ENCODE measurements around the gene GAREM1. TPM values are rescaled to one million over a fixed set of nuclear protein-coding genes. Genes with fewer than 3 reads are reported as not detected.
"Not testable (repeated sequence)": the region's sequence is repeated elsewhere in the genome, so short reads cannot be mapped to it uniquely, and the experiment has no call there.

Gene GAREM1
- total and polyA plus RNA-seq, 2 donors (not counting 1 experiment from before 2014, with no cell fraction given), result 0.92 to 1.5 TPM

GRCh38 chr18:32242395-32242794 lies 228.3 kb downstream of the GAREM1 start:
- Histone ChIP-seq H4K20me1 (ENCODE audit: control insufficient read depth, extremely low read depth, insufficient read depth, low read length) (no peaks in the 10 kb centered on the region), H3K36me3 (ENCODE audit: control insufficient read depth, insufficient read depth, low read length) (no peaks in the 10 kb centered on the region), H3K4me3 (replicated peaks in 1 of 4; ENCODE audit: control extremely low read depth in 1 of 4, insufficient read depth in 1 of 4, low read depth in 3 of 4, low read length in 4 of 4) (no peak overlapping the region), H3K4me2 (ENCODE audit: extremely low read depth, insufficient read depth, low read length) (no peak overlapping the region), H3K27me3 (ENCODE audit: control insufficient read depth, insufficient read depth, low read length) (no peaks in the 10 kb centered on the region), H3K9me3 (ENCODE audit: control insufficient read depth, insufficient read depth, low read depth, low read length) (no peaks in the 10 kb centered on the region), H3K27ac (ENCODE audit: insufficient read depth, low read length) (no peak overlapping the region), H3K9ac (ENCODE audit: insufficient read depth, low read length) (no peak overlapping the region), H3K79me2 (ENCODE audit: control insufficient read depth, insufficient read depth, low read length) (no peaks in the 10 kb centered on the region), H2AFZ (ENCODE audit: low read length) (no peak overlapping the region), H3K4me1 (ENCODE audit: control insufficient read depth, extremely low read depth, insufficient read depth, low read length) (no peaks in the 10 kb centered on the region)
- no peak for DNase-seq (ENCODE audit: low read depth in 2 of 2)
- no peak for TF ChIP-seq CTCF (conservative IDR thresholded peaks at IDR 0.05 in 1 of 2, IDR thresholded peaks at IDR 0.05 in 1 of 2; ENCODE audit: low read depth in 1 of 2, low read length in 2 of 2)
- no peak for TF ChIP-seq EZH2 (IDR thresholded peaks at IDR 0.05; ENCODE audit: low read length, missing control alignments)

- Histone ChIP-seq H3K4me2 (ENCODE audit: extremely low read depth, insufficient read depth, low read length) (no peak overlapping the region), H3K36me3 (ENCODE audit: control insufficient read depth, insufficient read depth, low read length) (no peaks in the 10 kb centered on the region), H3K9me3 (ENCODE audit: control insufficient read depth, insufficient read depth, low read depth, low read length) (no peaks in the 10 kb centered on the region), H3K79me2 (ENCODE audit: control insufficient read depth, insufficient read depth, low read length) (no peaks in the 10 kb centered on the region), H3K4me1 (ENCODE audit: control insufficient read depth, extremely low read depth, insufficient read depth, low read length) (no peaks in the 10 kb centered on the region), H3K27ac (ENCODE audit: insufficient read depth, low read length) (no peak overlapping the region), H3K9ac (ENCODE audit: insufficient read depth, low read length) (no peak overlapping the region), H3K27me3 (ENCODE audit: control insufficient read depth, insufficient read depth, low read length) (no peaks in the 10 kb centered on the region), H4K20me1 (ENCODE audit: control insufficient read depth, extremely low read depth, insufficient read depth, low read length) (no peaks in the 10 kb centered on the region), H2AFZ (ENCODE audit: low read length) (no peak overlapping the region), H3K4me3 (replicated peaks in 1 of 4; ENCODE audit: control extremely low read depth in 1 of 4, insufficient read depth in 1 of 4, low read depth in 3 of 4, low read length in 4 of 4) (no peak overlapping the region)
- no peak for TF ChIP-seq EZH2 (IDR thresholded peaks at IDR 0.05; ENCODE audit: low read length, missing control alignments)
- no peak for TF ChIP-seq CTCF (conservative IDR thresholded peaks at IDR 0.05 in 1 of 2, IDR thresholded peaks at IDR 0.05 in 1 of 2; ENCODE audit: low read depth in 1 of 2, low read length in 2 of 2)
- DNase-seq (ENCODE audit: low read depth in 2 of 2), result no peak
Observed at GRCh38 chr18:32238635-32239268, 231.9 kb downstream of the GAREM1 start.

GRCh38 chr18:32237049-32237448 lies 233.6 kb downstream of the GAREM1 start:
- Histone ChIP-seq H4K20me1 (ENCODE audit: control insufficient read depth, extremely low read depth, insufficient read depth, low read length) (no peaks in the 10 kb centered on the region), H3K36me3 (ENCODE audit: control insufficient read depth, insufficient read depth, low read length) (no peaks in the 10 kb centered on the region), H3K4me1 (ENCODE audit: control insufficient read depth, extremely low read depth, insufficient read depth, low read length) (no peaks in the 10 kb centered on the region), H3K27ac (ENCODE audit: insufficient read depth, low read length) (no peak overlapping the region), H3K79me2 (ENCODE audit: control insufficient read depth, insufficient read depth, low read length) (no peaks in the 10 kb centered on the region), H3K9ac (ENCODE audit: insufficient read depth, low read length) (no peak overlapping the region), H3K9me3 (ENCODE audit: control insufficient read depth, insufficient read depth, low read depth, low read length) (no peaks in the 10 kb centered on the region), H3K4me3 (replicated peaks in 1 of 4; ENCODE audit: control extremely low read depth in 1 of 4, insufficient read depth in 1 of 4, low read depth in 3 of 4, low read length in 4 of 4) (no peak overlapping the region), H3K4me2 (ENCODE audit: extremely low read depth, insufficient read depth, low read length) (no peak overlapping the region), H2AFZ (ENCODE audit: low read length) (no peak overlapping the region), H3K27me3 (ENCODE audit: control insufficient read depth, insufficient read depth, low read length) (no peaks in the 10 kb centered on the region)
- no peak for DNase-seq (ENCODE audit: low read depth in 2 of 2)
- TF ChIP-seq CTCF (conservative IDR thresholded peaks at IDR 0.05 in 1 of 2, IDR thresholded peaks at IDR 0.05 in 1 of 2; ENCODE audit: low read depth in 1 of 2, low read length in 2 of 2) (no peak), EZH2 (IDR thresholded peaks at IDR 0.05; ENCODE audit: low read length, missing control alignments) (no peak)

GRCh38 chr18:32233348-32233747 lies 237.3 kb downstream of the GAREM1 start:
- not testable (repeated sequence) for H3K4me2 ChIP-seq (ENCODE audit: extremely low read depth, insufficient read depth, low read length); H3K27ac ChIP-seq (ENCODE audit: insufficient read depth, low read length); H2AFZ ChIP-seq (ENCODE audit: low read length); H3K27me3 ChIP-seq (ENCODE audit: control insufficient read depth, insufficient read depth, low read length); H3K9ac ChIP-seq (ENCODE audit: insufficient read depth, low read length); H3K4me3 ChIP-seq (replicated peaks in 1 of 4; ENCODE audit: control extremely low read depth in 1 of 4, insufficient read depth in 1 of 4, low read depth in 3 of 4, low read length in 4 of 4); H3K79me2 ChIP-seq (ENCODE audit: control insufficient read depth, insufficient read depth, low read length); H3K9me3 ChIP-seq (ENCODE audit: control insufficient read depth, insufficient read depth, low read depth, low read length); H4K20me1 ChIP-seq (ENCODE audit: control insufficient read depth, extremely low read depth, insufficient read depth, low read length); DNase-seq (ENCODE audit: low read depth in 2 of 2); H3K4me1 ChIP-seq (ENCODE audit: control insufficient read depth, extremely low read depth, insufficient read depth, low read length); H3K36me3 ChIP-seq (ENCODE audit: control insufficient read depth, insufficient read depth, low read length)
